ENCODE results near the gene TRAF5.
"Not testable (repeated sequence)": the region's sequence is repeated elsewhere in the genome, so short reads cannot be mapped to it uniquely, and the experiment has no call there.

Gene TRAF5

GRCh38 chr1:211348547-211348946 lies 21.9 kb downstream of the TRAF5 start:
- DNase-seq: no peak

GRCh38 chr1:211349741-211350140 lies 23.1 kb downstream of the TRAF5 start:
- DNase-seq: no peak

- not testable (repeated sequence) for DNase-seq
Measured at GRCh38 chr1:211352055-211352454, 25.4 kb downstream of the TRAF5 start.

- no peak for DNase-seq
Measured at GRCh38 chr1:211352465-211352864, 25.8 kb downstream of the TRAF5 start.

GRCh38 chr1:211352985-211353515 lies 26.4 kb downstream of the TRAF5 start:
- no peak for DNase-seq

GRCh38 chr1:211353562-211354212 lies 27.1 kb downstream of the TRAF5 start:
- no peak for DNase-seq

GRCh38 chr1:211355873-211356272 lies 29.2 kb downstream of the TRAF5 start:
- no peak for DNase-seq

- DNase-seq: no peak
Measured at GRCh38 chr1:211356723-211357407, 30.2 kb downstream of the TRAF5 start.

GRCh38 chr1:211358685-211359084 lies 32.1 kb downstream of the TRAF5 start:
- DNase-seq: no peak

GRCh38 chr1:211359876-211360275 lies 33.2 kb downstream of the TRAF5 start:
- no peak for DNase-seq

- no peak for DNase-seq
Measured at GRCh38 chr1:211361202-211361601, 34.6 kb downstream of the TRAF5 start.

GRCh38 chr1:211369640-211370039 lies 43.0 kb downstream of the TRAF5 start:
- DNase-seq: no peak

- no peak for DNase-seq
Measured at GRCh38 chr1:211370669-211371068, 44.0 kb downstream of the TRAF5 start.

GRCh38 chr1:211371406-211372105 lies 44.9 kb downstream of the TRAF5 start:
- no peak for DNase-seq

GRCh38 chr1:211372463-211372862 lies 45.8 kb downstream of the TRAF5 start:
- no peak for DNase-seq

- DNase-seq: no peak
Measured at GRCh38 chr1:211375146-211375818, 48.6 kb downstream of the TRAF5 start.

- DNase-seq: no peak
Measured at GRCh38 chr1:211375949-211376348, 49.3 kb downstream of the TRAF5 start.

- no peak for DNase-seq
Measured at GRCh38 chr1:211376807-211377470, 50.3 kb downstream of the TRAF5 start.

- DNase-seq: no peak
Measured at GRCh38 chr1:211377539-211378450, 51.2 kb downstream of the TRAF5 start.

- no peak for DNase-seq
Measured at GRCh38 chr1:211378844-211379243, 52.2 kb downstream of the TRAF5 start.

GRCh38 chr1:211379446-211379845 lies 52.8 kb downstream of the TRAF5 start:
- no peak for DNase-seq

Measured in GOT3 (cell line).